Dermis microvascular lymphatic vessel endothelial cell (primary cell): ENCODE results near the gene CRACR2B. TPM values are rescaled to one million over a fixed set of nuclear protein-coding genes. Genes with fewer than 3 reads are reported as not detected.

Source experiments
- DNase-seq, 2 donors: peaks; one replicate each; pipeline versions ENCODE4 v3.0.0 to v3.0.0-alpha.2; 2010; ENCODE audit warnings: low read depth in 2 of 2
- total RNA-seq: library from RNA; depleted of rRNA; stranded (reverse); fragments of >200 nt; gene quantifications from 2 replicates; pipeline ENCODE4 v1.2.1, GENCODE V29; 2014

The CRACR2B gene
- total RNA-seq, 1 donor from 2014 or later: 12.1 TPM

- DNase-seq: no peak
These were observed 25.0 kb downstream of the CRACR2B start for GRCh38 chr11:852762-853161.

DNA sequence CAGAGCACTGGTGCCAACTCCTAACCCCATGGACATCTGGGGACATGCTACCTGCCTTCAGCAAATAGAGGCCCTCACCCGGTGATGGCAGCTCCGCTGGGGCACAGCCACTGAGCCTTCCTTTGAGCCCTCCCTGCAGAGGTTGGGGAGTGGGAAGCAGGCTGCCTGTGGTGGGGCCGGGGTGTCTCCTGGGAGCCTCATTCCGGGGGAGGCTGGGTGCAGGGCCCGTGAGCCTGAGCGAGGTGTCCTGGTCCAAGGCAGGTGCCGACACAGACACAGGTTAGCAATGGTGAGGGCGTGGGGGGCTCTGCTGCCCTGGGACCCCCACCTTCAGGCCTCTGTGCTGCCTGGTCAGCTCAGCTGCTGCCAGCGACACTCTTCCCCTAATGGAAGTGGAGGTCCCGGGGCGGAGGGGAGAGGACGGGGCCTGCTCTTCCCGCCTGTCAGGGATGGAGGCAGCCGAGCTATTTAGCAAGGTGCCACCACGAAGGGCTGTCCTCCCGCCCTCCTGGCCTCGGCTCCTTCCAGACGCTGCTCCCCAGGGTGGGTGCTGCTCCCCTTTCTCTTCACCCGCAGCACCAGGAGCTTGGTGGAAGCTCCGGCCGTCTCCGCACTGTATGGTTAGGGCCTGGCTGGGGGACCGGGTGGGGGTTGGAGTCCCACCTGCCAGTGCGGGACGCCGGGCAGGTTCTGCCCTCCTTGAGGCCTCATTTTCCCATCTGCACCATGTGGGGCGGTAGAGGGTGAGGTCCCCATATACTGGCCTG, 26.1 kb downstream of the CRACR2B start:
- DNase-seq: no peak

- DNase-seq: no peak
These were observed 27.0 kb downstream of the CRACR2B start for GRCh38 chr11:854601-855329.

GRCh38 chr11:855330-855674, 27.6 kb downstream of the CRACR2B start:
- DNase-seq: no peak

DNA sequence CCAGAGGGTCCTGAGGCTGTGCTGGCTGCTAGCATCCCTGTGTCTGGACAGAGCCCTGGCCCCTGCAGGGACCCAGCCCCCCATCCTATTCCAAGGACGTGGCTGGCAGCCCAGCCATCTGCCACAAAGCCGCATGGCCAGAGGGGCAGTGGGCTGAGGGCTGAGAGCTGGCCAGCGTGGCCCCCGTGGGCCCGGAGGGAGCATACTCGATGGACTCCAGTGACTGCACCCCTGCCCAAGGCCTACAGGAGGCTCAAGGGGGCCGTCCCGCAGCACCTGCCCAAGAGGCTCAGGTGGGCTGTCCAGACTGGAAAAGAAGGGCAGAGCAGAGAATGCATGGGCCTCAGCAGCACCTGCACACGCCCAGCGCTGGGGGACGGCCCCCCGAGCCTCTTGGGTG, 28.1 kb downstream of the CRACR2B start:
- DNase-seq: no peak

- DNase-seq: no peak
These were observed 28.7 kb downstream of the CRACR2B start for GRCh38 chr11:856397-856796.

DNA sequence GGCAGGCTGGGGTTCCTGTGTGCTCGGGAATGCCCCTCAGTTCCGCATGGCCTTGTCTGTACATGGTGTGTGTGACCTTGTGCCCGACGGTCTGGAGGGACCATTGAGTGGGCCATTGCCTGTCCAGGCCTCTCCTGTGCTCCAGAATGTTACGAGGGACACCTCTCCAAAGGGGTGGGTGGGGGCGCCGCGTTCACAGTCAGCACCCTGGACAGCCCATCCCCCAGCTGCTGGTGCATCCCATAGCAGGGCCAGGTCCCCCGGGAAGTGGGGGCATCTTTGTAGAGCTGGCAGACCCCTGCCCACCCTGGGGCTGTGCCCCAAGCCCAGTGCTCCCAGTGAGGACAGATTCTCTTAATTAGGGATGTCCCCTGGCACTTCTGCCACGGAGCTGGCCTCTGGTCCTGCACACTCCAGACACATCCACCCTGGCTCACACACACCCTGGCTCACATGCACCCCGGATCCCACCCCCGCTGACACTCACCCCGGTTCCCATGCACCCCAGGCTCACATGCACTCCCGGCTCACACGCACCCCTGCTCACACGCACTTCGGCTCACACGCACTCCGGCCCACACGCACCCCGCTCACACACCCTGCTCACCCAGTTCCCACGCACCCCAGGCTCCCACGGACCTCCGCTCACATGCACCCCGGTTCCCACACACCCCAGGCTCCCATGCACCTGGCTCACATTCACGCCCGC, 30.5 kb downstream of the CRACR2B start:
- no peak for DNase-seq

DNA sequence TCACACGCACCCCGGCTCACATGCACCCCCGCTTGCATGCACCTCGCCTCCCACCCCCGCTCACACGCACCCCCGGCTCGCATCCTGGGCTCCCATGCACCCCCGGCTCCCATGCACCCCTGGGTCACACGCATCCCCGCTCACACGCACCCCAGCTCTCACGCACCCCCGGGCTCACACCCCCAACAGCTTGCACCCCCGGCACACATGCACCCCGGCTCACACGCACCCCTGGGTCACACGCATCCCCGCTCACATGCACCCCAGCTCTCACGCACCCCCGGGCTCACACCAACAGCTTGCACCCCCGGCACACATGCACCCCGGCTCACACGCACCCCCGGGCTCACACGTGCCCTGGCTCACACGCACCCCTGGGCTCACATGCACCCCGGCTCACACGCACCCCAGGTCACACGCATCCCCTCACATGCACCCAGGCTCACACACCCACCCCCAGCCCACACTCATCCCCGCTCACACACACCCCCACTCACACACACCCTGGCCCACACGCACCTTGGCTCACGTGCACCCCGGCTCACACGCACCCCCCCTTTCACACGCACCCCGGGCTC, 31.1 kb downstream of the CRACR2B start:
- DNase-seq: no peak

- peak in 1 of 2 donors; percentile 57 for DNase-seq
These were observed 31.8 kb downstream of the CRACR2B start for GRCh38 chr11:859394-860131.

DNA sequence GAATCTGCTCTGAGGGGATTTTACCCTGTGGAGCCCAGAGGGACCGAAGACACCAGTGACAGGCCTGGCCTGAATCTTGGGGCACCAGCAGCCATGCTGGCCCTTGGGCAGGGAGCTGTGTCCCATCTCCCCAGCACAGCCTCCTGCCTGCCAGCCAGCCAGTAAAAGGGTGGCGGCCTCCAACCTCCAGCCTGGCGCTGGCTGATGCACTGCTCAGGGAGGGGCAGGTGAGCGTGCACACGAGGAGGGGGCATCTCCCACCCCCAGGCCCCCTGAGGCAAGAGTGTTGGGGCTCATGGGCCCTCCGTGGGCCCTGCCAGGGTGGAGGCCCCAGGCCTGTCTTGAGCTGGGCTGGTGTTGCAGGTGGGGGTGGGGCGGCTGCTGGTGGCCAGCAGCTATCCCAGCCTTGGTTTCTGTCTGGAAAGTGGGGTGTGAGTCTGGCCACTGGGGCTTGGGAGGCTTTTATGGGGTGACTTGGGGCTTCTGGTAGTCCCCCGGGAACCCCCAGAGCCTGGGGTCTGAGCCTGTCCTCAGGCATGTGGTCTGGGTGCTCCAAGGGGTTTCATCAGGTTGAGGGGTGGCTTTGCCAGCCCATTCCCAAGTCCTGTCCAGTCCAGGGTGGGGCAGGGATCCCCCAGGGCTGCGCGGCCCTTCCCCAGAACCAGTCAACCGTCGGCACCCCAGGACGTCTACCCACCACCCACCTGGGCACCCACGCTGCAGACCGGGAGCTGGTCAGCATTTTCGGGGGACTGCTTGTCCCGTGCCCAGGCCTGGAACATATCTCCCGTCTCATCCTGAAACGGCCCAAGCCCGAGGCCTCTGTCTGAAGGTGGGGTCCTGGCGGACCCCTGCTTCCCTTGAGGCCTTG, 32.8 kb downstream of the CRACR2B start:
- no peak for DNase-seq

GRCh38 chr11:861105-861479, 33.4 kb downstream of the CRACR2B start:
- no peak for DNase-seq

DNA sequence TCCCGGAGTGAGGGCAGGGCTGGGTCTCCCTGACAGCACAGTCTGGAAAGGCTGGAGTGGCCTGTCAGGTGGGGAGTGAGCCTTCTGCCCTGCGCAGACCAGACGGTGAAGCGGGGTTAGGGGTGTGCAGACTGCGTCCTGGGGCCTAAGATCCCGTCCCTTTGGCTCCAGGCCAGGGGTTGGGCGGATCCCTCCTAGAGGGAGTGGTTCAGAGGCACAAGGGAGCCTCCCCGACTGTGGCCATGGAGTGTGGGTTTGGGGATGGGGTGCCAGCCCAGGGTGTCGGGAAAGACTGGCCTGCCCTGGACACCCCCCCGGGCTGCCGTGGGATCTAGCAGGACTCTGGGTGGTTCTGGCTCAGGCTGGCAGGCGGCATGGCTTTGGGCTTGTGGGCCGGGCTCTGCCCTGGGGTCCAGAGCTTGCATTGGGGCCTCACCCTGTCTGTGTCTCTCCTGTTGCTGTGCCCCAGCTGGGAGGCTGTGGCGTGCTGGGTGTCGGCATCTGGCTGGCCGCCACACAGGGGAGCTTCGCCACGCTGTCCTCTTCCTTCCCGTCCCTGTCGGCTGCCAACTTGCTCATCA, 34.5 kb downstream of the CRACR2B start:
- no peak for DNase-seq

- no peak for DNase-seq
These were observed 34.9 kb downstream of the CRACR2B start for GRCh38 chr11:862696-863022.

GRCh38 chr11:863023-863909, 35.5 kb downstream of the CRACR2B start:
- DNase-seq: no peak

DNA sequence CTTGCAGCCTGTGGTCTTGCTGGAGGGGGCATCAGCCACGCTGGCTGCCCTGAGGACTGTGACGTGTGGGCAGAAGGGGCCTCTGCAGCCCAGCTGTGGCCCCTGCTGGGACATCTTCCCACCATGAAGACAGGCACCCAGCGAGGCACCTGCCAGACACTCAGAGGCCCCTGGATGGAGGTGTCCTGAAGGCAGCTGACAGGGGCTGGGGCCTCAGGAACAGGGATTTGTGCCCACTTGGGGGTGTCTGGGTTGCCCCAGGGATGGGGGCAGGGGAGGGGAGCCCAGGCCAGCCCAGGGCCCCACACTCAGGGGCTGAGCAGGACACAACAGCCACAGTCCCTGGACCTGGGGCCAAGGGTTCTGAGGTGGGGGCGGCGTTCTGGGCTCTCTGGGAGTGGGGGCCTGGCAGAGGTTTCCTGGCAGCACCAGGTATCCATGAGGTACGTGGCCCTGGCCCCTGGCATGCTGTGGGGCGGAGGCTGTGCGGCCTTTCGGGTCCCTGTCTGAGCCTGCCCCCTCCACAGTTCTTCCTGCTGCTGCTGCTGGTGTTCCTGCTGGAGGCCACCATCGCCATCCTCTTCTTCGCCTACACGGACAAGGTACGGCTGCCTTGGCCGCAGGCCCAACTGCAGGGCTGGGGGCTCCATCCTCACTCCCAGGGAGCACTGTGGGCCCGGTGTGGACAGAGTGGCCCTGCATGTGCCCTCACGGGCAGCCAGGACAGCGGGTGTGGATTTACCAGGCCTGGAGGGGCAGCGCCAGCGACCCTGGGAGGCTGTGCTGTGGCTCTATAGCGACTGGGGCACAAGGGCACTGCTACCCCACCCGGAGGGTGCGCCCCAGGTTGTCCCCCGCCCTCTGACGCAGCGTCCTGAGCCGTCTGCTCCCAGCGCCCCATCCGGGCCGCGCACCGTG, 36.5 kb downstream of the CRACR2B start:
- DNase-seq: no peak

- DNase-seq: no peak
These were observed 37.2 kb downstream of the CRACR2B start for GRCh38 chr11:864898-865297.

GRCh38 chr11:865462-866430, 38.0 kb downstream of the CRACR2B start:
- DNase-seq: no peak
